GM23338 (cell line): ENCODE measurements around the gene MAD1L1. TPM values are rescaled to one million over a fixed set of nuclear protein-coding genes. Genes with fewer than 3 reads are reported as not detected.

Source experiments
- ATAC-seq: fragments of 200-7000 bp; cut with Tn5 transposase; 3 replicates; pipeline ENCODE4 v1.9.1; 2020
- DNase-seq: peaks from one replicate; pipeline ENCODE4 v3.0.0-alpha.2; 2015; ENCODE audit warnings: low spot score
- H2AFZ ChIP-seq: fragments of 200-600 bp; sonication (generic); 2 replicates; pipeline ENCODE4 v1.8.0; 2016; ENCODE audit warnings: antibody characterized with exemption, mild to moderate bottlenecking, moderate library complexity
- H3F3A ChIP-seq: fragments of 200-600 bp; sonication (generic); replicated peaks from 2 replicates; pipeline ENCODE4 v1.8.0; 2017; ENCODE audit warnings: antibody characterized with exemption, mixed run types, low read depth
- H3K27ac ChIP-seq: fragments of 200-600 bp; sonication (generic); 2 replicates; pipeline ENCODE4 v1.6.1; 2016; ENCODE audit warnings: low read depth
- H3K27me3 ChIP-seq: fragments of 200-600 bp; sonication (generic); 2 replicates; pipeline ENCODE4 v1.8.0; 2016; ENCODE audit warnings: mild to moderate bottlenecking, mixed run types, moderate library complexity; ENCODE audit not compliant: insufficient read depth
- H3K36me3 ChIP-seq: fragments of 200-600 bp; sonication (generic); 2 replicates; pipeline ENCODE4 v1.8.0; 2016; ENCODE audit warnings: mild to moderate bottlenecking; ENCODE audit not compliant: insufficient read depth
- H3K4me1 ChIP-seq: fragments of 200-600 bp; sonication (generic); 2 replicates; pipeline ENCODE4 v1.8.0; 2016; ENCODE audit warnings: mild to moderate bottlenecking, moderate library complexity; ENCODE audit not compliant: insufficient read depth
- H3K4me2 ChIP-seq: fragments of 200-600 bp; sonication (generic); 2 replicates; pipeline ENCODE4 v1.7.1; 2017; ENCODE audit warnings: mixed run types
- H3K4me3 ChIP-seq: fragments of 200-600 bp; sonication (generic); 2 replicates; pipeline ENCODE4 v1.6.1; 2016; ENCODE audit warnings: mixed run types
- H3K79me2 ChIP-seq: fragments of 200-600 bp; sonication (generic); replicated peaks from 2 replicates; pipeline ENCODE4 v1.8.0; 2017; ENCODE audit warnings: mild to moderate bottlenecking; ENCODE audit not compliant: insufficient read depth
- H3K9me2 ChIP-seq: fragments of 200-600 bp; sonication (generic); 2 replicates; pipeline ENCODE4 v1.8.0; 2017; ENCODE audit not compliant: insufficient read depth
- H4K20me1 ChIP-seq: fragments of 200-600 bp; sonication (generic); replicated peaks from 2 replicates; pipeline ENCODE4 v1.8.0; 2017; ENCODE audit warnings: mild to moderate bottlenecking; ENCODE audit not compliant: insufficient read depth
- H3K27ac Mint-ChIP-seq: 2 replicates; pipeline ENCODE4 v1.8.0; 2020; ENCODE audit warnings: inconsistent platforms, mild to moderate bottlenecking, moderate library complexity, mixed read lengths
- H3K27me3 Mint-ChIP-seq: 3 replicates; pipeline ENCODE4 v1.8.0; 2022; ENCODE audit warnings: low read depth, mild to moderate bottlenecking, moderate library complexity, mixed read lengths, inconsistent platforms; ENCODE audit not compliant: insufficient read depth, poor library complexity
- H3K36me3 Mint-ChIP-seq: 3 replicates; pipeline ENCODE4 v1.8.0; 2021; ENCODE audit warnings: low read depth, mild to moderate bottlenecking, inconsistent platforms, moderate library complexity, mixed read lengths
- H3K4me1 Mint-ChIP-seq: 3 replicates; pipeline ENCODE4 v1.8.0; 2020; ENCODE audit warnings: mild to moderate bottlenecking, inconsistent platforms, mixed read lengths
- H3K4me3 Mint-ChIP-seq: 3 replicates; pipeline ENCODE4 v1.8.0; 2021; ENCODE audit warnings: moderate library complexity, mild to moderate bottlenecking, inconsistent platforms, mixed read lengths
- H3K9me3 Mint-ChIP-seq: 3 replicates; pipeline ENCODE4 v1.8.0; 2020; ENCODE audit warnings: moderate library complexity, mild to moderate bottlenecking, inconsistent platforms, mixed read lengths
- CTCF ChIP-seq, 2 experiments: fragments of 200-600 bp in 1 of 2; sonication (generic) in 1 of 2; conservative IDR thresholded peaks; 2 replicates each; pipeline versions ENCODE4 v1.5.1 to v1.6.1; 2016 to 2017; ENCODE audit warnings: antibody characterized with exemption in 2 of 2, low read depth in 2 of 2, mild to moderate bottlenecking in 2 of 2, moderate library complexity in 1 of 2
- ETS1 ChIP-seq: IDR thresholded peaks from 2 replicates; pipeline ENCODE4 v1.6.1; 2016; ENCODE audit warnings: antibody characterized with exemption
- EZH2 ChIP-seq: fragments of 200-600 bp; sonication (generic); IDR thresholded peaks from one replicate; pipeline ENCODE4 v1.8.0; 2017; ENCODE audit warnings: antibody characterized with exemption, mild to moderate bottlenecking, low read depth; ENCODE audit not compliant: unreplicated experiment
- EZH2phosphoT487 ChIP-seq: fragments of 200-600 bp; sonication (generic); IDR thresholded peaks from one replicate; pipeline ENCODE4 v1.8.1; 2018; ENCODE audit warnings: antibody characterized with exemption; ENCODE audit not compliant: unreplicated experiment
- JUNB ChIP-seq: IDR thresholded peaks from one replicate; pipeline ENCODE4 v1.6.1; 2016; ENCODE audit warnings: antibody characterized with exemption; ENCODE audit not compliant: unreplicated experiment
- NANOG ChIP-seq: IDR thresholded peaks from 2 replicates; pipeline ENCODE4 v1.6.1; 2016; ENCODE audit warnings: antibody characterized with exemption, borderline replicate concordance
- POLR2AphosphoS5 ChIP-seq: IDR thresholded peaks from 2 replicates; pipeline ENCODE4 v1.6.1; 2016; ENCODE audit warnings: antibody characterized with exemption, low read depth
- REST ChIP-seq: IDR thresholded peaks from one replicate; pipeline ENCODE4 v1.6.1; 2018; ENCODE audit warnings: antibody characterized with exemption; ENCODE audit not compliant: unreplicated experiment
- STAT1 ChIP-seq: IDR thresholded peaks from one replicate; pipeline ENCODE4 v1.6.1; 2016; ENCODE audit warnings: antibody characterized with exemption; ENCODE audit not compliant: unreplicated experiment
- ZNF114 ChIP-seq: fragments of 250-450 bp; sonication (Bioruptor Pico); IDR thresholded peaks from 2 replicates; pipeline ENCODE4 v1.5.0; 2020; ENCODE audit warnings: mild to moderate bottlenecking, moderate library complexity
- ZNF331 ChIP-seq: fragments of 250-450 bp; sonication (Bioruptor Pico); IDR thresholded peaks from 2 replicates; pipeline ENCODE4 v1.5.0; 2020; ENCODE audit warnings: low read depth, mild to moderate bottlenecking, moderate library complexity
- polyA plus RNA-seq: library from polyadenylated mRNA; unstranded; fragments of >200 nt; fragmentation: Nextera tagmentation; extraction: Ambion mirVana; gene quantifications from 2 replicates; pipeline ENCODE4 v1.2.1, GENCODE V29; 2016
- total RNA-seq: library from RNA; depleted of rRNA; stranded (reverse); fragments of >200 nt; shearing (Covaris generic); gene quantifications from 2 replicates; pipeline ENCODE4 v1.2.3, GENCODE V29; 2014

MAD1L1 gene
- total and polyA plus RNA-seq, 2 experiments from 2014 or later: 40.3 to 59.3 TPM

DNA sequence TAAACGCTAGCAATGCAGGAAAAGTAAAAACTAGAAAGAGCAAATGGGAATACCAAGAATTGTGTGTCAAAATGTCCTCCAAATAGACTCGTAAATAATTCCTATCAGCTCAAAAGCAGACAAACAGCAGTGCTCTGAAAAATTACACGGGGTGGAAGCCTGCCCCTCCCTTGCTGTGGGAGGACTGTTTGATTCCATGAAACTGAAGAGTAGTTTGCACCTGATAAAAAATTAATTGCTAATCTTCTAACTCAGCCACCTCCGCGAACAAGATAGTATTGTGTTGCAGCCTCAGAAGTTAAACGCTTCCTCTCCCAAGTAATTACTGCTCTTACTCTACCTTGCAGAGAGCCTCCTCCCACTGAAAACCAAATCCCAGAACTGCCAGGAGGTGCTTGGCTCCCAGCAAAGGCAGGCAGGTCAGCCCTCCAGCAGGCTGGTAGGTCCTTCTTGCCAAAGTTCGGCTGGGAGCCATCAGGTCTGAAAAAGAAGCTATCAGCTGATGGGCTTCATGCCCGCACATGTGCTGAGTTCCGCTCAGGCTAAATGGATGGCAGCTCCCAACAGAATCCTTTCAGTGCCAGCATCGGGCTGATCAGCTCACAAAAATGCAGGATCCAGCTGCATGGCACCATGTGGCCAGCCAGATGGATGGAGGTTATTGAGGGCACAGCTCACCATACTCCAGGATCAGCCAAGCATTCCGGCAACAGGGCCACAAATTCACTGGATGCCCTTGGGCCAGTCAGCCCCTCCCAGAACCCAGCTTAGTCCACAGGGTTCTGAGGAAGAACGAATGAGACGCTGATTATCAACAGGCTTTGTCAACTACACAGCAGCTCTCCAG, 37.1 kb downstream of the MAD1L1 start (continued):
- TF ChIP-seq CTCF (conservative IDR thresholded peaks at IDR 0.05; ENCODE audit: low read depth in 2 of 2): no peak
- TF ChIP-seq ZNF331: no peak
- TF ChIP-seq ZNF114 (CRISPR knock-in tag): no peak
- no peak for TF ChIP-seq REST
- TF ChIP-seq STAT1: no peak
- TF ChIP-seq JUNB: no peak
- no peak for TF ChIP-seq NANOG
- TF ChIP-seq ETS1: no peak
- no peak for TF ChIP-seq POLR2AphosphoS5

GRCh38 chr7:2193575-2194305, 39.0 kb downstream of the MAD1L1 start:
- Histone ChIP-seq H3K4me2 (no peak overlapping the region), H3K4me1 (no peaks in the 10 kb centered on the region), H2AFZ (no peak overlapping the region), H3K36me3 (peaks cover 11% of the 10 kb centered on the region), H3F3A (no peaks in the 10 kb centered on the region), H3K79me2 (peaks cover 25% of the 10 kb centered on the region), H3K4me3 (no peak overlapping the region), H3K27ac (no peak overlapping the region), H4K20me1 (peaks cover 6% of the 10 kb centered on the region; the same call in 1 of the 2 replicates), H3K27me3 (no peaks in the 10 kb centered on the region), H3K9me2 (no peaks in the 10 kb centered on the region; the same call in 1 of the 2 replicates)
- no peak overlapping the region for H3K4me3 Mint-ChIP-seq
- H3K36me3 Mint-ChIP-seq: peaks cover 66% of the 10 kb centered on the region
- no peak overlapping the region; the same call in 1 of the 2 replicates for H3K27ac Mint-ChIP-seq
- no peaks in the 10 kb centered on the region for H3K27me3 Mint-ChIP-seq
- DNase-seq (no peak), ATAC-seq (no peak)
- no peaks in the 10 kb centered on the region for H3K4me1 Mint-ChIP-seq
- H3K9me3 Mint-ChIP-seq: peaks cover 8% of the 10 kb centered on the region; the same call in 2 of the 3 replicates
- TF ChIP-seq ZNF331: no peak
- TF ChIP-seq POLR2AphosphoS5: no peak
- TF ChIP-seq ETS1: no peak
- TF ChIP-seq NANOG: no peak
- no peak for TF ChIP-seq JUNB
- TF ChIP-seq EZH2: no peak
- TF ChIP-seq ZNF114 (CRISPR knock-in tag): no peak
- TF ChIP-seq EZH2phosphoT487: no peak
